HG02852 (cell line): ENCODE data around the gene CAMK2G.
"Not testable (repeated sequence)": the region's sequence is repeated elsewhere in the genome, so short reads cannot be mapped to it uniquely, and the experiment has no call there.

Experiments used
- ATAC-seq: cut with Tn5 transposase; IDR thresholded peaks from one replicate; pipeline ENCODE4 v1.9.1; 2021; ENCODE audit warnings: mild to moderate bottlenecking, moderate library complexity; ENCODE audit not compliant: unreplicated experiment

The CAMK2G gene

GRCh38 chr10:73841526-73842285 is 32.6 kb downstream of the CAMK2G start:
- ATAC-seq = no peak

GRCh38 chr10:73841061-73841421 is 33.3 kb downstream of the CAMK2G start:
- no peak for ATAC-seq

- no peak for ATAC-seq
Observed at GRCh38 chr10:73840403-73841060, 33.8 kb downstream of the CAMK2G start.

- no peak for ATAC-seq
Observed at GRCh38 chr10:73840056-73840402, 34.3 kb downstream of the CAMK2G start.

- no peak for ATAC-seq
Observed at GRCh38 chr10:73839276-73839966, 34.9 kb downstream of the CAMK2G start.

GRCh38 chr10:73838827-73839226 is 35.5 kb downstream of the CAMK2G start:
- ATAC-seq = no peak

GRCh38 chr10:73838008-73838567 is 36.3 kb downstream of the CAMK2G start:
- no peak for ATAC-seq

- ATAC-seq = no peak
Observed at GRCh38 chr10:73837072-73837471, 37.3 kb downstream of the CAMK2G start.

GRCh38 chr10:73836427-73836980 is 37.9 kb downstream of the CAMK2G start:
- ATAC-seq = no peak

- ATAC-seq = not testable (repeated sequence)
Observed at GRCh38 chr10:73829090-73829489, 45.3 kb downstream of the CAMK2G start.

- no peak for ATAC-seq
Observed at GRCh38 chr10:73828161-73828560, 46.2 kb downstream of the CAMK2G start.

GRCh38 chr10:73827346-73828089 is 46.8 kb downstream of the CAMK2G start:
- ATAC-seq = no peak

GRCh38 chr10:73824146-73824725 is 50.1 kb downstream of the CAMK2G start:
- no peak for ATAC-seq

GRCh38 chr10:73823391-73823790 is 51.0 kb downstream of the CAMK2G start:
- no peak for ATAC-seq

- no peak for ATAC-seq
Observed at GRCh38 chr10:73819513-73820093, 54.8 kb downstream of the CAMK2G start.

- ATAC-seq = no peak
Observed at GRCh38 chr10:73819081-73819480, 55.3 kb downstream of the CAMK2G start.

GRCh38 chr10:73818402-73818801 is 56.0 kb downstream of the CAMK2G start:
- ATAC-seq = no peak

GRCh38 chr10:73817826-73818225 is 56.5 kb downstream of the CAMK2G start:
- no peak for ATAC-seq

GRCh38 chr10:73816917-73817729 is 57.2 kb downstream of the CAMK2G start:
- no peak for ATAC-seq
